Measurements from ENCODE around the gene DOCK4.

The DOCK4 gene

GRCh38 chr7:111855161-111855841, 350.9 kb downstream of the DOCK4 start:
- peak; percentile 86 for DNase-seq (ENCODE audit: low spot score)

- DNase-seq (ENCODE audit: low spot score), result no peak
These were observed 352.8 kb downstream of the DOCK4 start for GRCh38 chr7:111853201-111853990.

GRCh38 chr7:111852081-111852480, 354.1 kb downstream of the DOCK4 start:
- no peak for DNase-seq (ENCODE audit: low spot score)

- no peak for DNase-seq (ENCODE audit: low spot score)
These were observed 359.3 kb downstream of the DOCK4 start for GRCh38 chr7:111846898-111847297.

DNA sequence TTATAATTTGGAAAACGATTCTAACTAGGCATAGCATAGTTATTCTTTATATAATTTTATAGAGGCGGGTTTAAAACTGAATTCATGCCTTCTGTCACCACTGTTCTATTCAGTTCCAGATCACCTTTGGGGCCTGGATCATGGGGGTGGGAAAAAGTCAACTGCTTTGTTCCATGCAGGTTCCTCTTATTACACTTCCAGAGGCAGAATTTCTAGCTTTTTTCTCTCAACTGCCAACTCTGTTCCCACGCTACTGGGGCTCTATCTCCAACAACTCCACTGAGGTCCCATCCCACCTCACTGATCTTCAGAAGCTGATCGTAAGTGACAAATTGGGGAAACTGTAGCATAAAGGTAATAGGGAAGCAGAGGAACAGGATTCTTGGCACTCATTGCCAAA, 360.3 kb downstream of the DOCK4 start:
- no peak for DNase-seq (ENCODE audit: low spot score)

GRCh38 chr7:111844904-111845671, 361.1 kb downstream of the DOCK4 start:
- DNase-seq (ENCODE audit: low spot score), result no peak

- DNase-seq (ENCODE audit: low spot score), result no peak
These were observed 363.7 kb downstream of the DOCK4 start for GRCh38 chr7:111842491-111842890.

DNA sequence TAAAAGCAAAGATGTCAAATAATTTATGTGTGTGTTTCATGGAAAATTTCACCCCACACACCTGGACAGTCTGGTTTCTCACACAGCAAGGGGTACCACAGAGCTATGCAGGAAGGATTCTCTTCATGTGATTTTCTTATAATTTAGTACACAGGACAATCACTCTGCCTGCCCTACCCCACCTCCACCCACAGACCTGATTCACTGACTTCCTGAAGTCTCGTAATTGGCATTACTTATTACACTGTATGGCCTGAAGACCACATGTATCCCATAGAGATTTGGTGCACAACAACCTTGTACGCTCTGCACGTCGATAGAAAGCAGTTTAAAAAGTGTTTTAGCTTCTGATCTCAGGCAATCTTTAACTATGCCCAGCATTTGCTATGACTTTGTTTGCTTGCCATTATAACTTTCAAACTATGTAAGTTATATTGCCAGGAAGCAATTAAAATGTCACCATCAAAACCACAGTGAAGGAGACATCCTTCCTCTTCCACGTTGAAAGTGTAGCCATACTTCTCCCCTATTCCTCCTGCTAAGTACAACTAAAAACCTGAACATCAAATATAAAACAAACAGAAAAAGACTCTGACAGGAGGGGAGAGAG, 364.5 kb downstream of the DOCK4 start:
- DNase-seq (ENCODE audit: low spot score), result no peak

GRCh38 chr7:111840528-111840927, 365.7 kb downstream of the DOCK4 start:
- DNase-seq (ENCODE audit: low spot score), result peak; percentile 67

GRCh38 chr7:111839261-111839660, 366.9 kb downstream of the DOCK4 start:
- no peak for DNase-seq (ENCODE audit: low spot score)

DNA sequence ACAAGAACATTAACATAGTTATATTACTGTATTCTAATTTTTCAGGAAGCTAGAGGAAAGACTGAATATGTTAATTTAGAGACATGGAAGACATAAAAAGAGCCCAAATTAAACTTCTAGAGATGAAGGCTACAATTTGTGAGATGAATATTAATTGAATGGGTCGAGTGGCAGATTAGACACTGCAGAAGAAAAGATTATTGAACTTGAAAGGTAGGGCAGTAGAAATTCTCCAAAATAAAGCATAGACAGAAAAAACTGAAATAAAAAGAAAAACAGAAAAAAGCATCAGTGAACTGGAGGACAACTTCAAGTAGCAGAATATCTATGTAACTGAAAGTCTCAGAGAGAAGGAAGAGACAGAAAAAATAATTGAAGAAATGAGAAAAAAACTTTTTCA, 369.6 kb downstream of the DOCK4 start:
- no peak for DNase-seq (ENCODE audit: low spot score)

- no peak for DNase-seq (ENCODE audit: low spot score)
These were observed 371.1 kb downstream of the DOCK4 start for GRCh38 chr7:111835066-111835465.

DNA sequence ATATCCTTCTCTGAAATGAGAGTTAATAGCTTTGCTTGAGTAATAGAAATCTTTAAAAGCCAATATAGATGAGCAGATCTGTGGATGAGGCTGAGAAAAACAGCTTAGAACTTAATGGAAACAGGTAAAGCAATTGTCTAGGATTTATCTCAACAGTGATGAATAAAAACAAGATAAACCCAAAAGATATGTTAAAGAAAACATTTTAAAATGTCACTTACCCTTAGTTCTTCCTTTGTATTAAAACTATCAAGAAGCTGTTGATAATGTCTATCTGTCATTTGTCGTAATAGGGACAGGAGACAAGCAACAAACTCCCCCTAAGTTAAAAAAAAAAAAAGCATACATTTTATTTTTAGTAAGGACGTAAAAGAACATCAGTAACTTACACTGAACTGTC, 371.8 kb downstream of the DOCK4 start:
- no peak for DNase-seq (ENCODE audit: low spot score)

DNA sequence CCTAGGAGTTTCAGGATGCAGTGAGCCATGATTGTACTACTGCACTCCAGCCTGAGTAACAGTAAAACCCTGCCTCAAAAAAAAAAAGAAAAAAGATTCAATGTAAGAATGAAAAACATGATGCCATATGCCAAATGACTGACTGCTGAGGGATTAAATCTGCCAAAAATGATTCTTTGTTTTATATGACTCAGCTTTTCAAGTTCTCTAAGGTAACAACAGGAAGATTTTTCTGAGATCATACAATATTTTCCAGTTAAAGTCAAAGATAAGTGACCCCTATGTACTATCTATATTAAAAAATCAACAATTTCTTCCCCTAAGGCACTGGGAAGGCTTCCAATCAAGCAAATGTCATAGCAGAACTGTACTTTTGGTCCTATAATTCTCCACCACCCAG, 372.7 kb downstream of the DOCK4 start:
- no peak for DNase-seq (ENCODE audit: low spot score)

DNA sequence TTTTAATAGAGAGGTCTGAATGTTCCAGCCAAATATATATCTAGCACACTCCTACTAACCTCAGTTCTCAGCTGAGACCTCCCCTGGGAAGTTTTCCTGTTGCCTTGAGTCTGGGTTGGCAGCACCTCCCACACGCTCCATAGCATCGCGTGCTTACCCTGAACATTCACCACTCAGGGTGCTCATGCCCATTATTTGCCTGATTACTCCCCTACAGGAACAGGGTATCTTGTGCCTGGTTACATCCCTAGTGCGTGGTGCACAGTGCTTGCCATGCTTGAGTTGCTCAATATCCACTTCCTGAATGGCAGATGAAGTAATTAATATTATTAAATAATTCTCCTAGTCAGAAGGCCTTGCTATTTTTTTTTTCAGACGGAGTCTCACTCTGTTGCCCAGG, 374.0 kb downstream of the DOCK4 start:
- DNase-seq (ENCODE audit: low spot score), result no peak

DNA sequence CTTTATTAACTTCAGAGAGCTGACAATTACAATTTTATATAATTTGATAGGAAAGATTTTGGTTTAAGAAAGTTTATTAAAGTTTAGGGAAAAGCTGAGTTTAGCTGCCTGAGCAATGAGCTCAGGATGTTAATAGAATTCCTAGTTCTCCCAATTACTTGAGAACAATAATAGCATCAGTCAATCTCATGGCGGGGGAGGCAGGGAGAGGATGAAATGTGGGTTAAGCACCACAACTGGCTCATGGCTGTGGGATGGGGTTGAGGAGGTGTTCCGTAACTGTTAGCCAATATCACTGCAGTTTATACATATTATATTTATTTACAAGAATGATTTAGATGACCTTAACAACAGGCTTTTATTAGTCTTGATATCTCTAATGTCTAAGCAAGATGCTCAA, 377.0 kb downstream of the DOCK4 start:
- DNase-seq (ENCODE audit: low spot score), result no peak

DNA sequence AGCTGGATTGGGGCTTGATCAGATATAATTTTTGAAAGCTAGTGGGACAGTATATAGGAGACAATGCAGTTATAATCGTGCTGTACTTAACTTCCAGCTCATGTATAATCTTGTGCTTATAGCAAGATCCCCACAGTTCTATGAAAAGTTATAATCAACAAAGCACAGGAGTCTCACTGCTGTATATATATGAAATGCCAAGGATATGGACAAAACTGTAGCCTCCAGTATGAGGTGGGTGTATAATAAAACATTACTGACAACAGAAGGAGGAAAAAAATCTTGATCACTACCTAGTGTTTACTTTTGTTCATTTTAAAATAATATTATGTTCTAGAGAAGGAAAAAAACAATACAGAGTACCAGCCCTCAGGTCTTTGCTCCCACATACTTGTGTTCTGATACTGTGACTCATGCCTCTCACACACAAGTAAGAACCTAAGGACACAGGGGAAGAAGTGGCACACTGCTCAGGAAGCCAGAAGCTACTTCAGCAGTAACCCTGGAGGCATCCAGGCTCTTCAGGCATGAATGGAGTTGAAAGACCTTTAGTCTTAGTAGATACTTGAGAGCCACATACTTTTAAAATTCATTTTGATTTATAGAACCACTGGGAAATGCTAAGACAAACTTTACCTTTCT, 378.2 kb downstream of the DOCK4 start:
- no peak for DNase-seq (ENCODE audit: low spot score)

- no peak for DNase-seq (ENCODE audit: low spot score)
These were observed 381.2 kb downstream of the DOCK4 start for GRCh38 chr7:111825046-111825445.

GRCh38 chr7:111823826-111824225, 382.4 kb downstream of the DOCK4 start:
- no peak for DNase-seq (ENCODE audit: low spot score)

GRCh38 chr7:111821046-111821445, 385.2 kb downstream of the DOCK4 start:
- DNase-seq (ENCODE audit: low spot score), result no peak

GRCh38 chr7:111820621-111821020, 385.6 kb downstream of the DOCK4 start:
- no peak for DNase-seq (ENCODE audit: low spot score)

- no peak for DNase-seq (ENCODE audit: low spot score)
These were observed 386.1 kb downstream of the DOCK4 start for GRCh38 chr7:111820121-111820520.

All from pons (tissue), 1 donor.